IMR-90 (cell line): ENCODE data around the gene ROBO2. TPM values are rescaled to one million over a fixed set of nuclear protein-coding genes. Genes with fewer than 3 reads are reported as not detected.

Experiments used
- ATAC-seq: fragments of 200-7000 bp; cut with Tn5 transposase; 2 replicates; pipeline ENCODE4 v1.9.1; 2020; ENCODE audit warnings: low read depth, mild to moderate bottlenecking, moderate library complexity
- BruUV-seq: library from RNA; stranded (reverse); fragments of 400-500 nt; replicated peaks from 2 replicates; lab custom pipeline; 2021; lab: Mats Ljungman, UMichigan
- CTCF ChIA-PET: fragments of 300-600 bp; formaldehyde crosslinking; extraction: SDS; loops from one replicate; lab custom pipeline; 2021; ENCODE audit warnings: antibody characterized with exemption; lab: Yijun Ruan, JAX
- POLR2A ChIA-PET: fragments of 300-600 bp; sonication (Branson Sonifier 250); formaldehyde crosslinking; loops from one replicate; lab custom pipeline; 2022; ENCODE audit warnings: antibody characterized with exemption; ENCODE audit not compliant: unreplicated experiment; lab: Charles Lee
- DNase-seq: peaks from one replicate; pipeline ENCODE4 v3.0.0; 2013
- H2AFZ ChIP-seq: replicated peaks from 2 replicates; pipeline ENCODE3; 2013; ENCODE audit warnings: low read length, mild to moderate bottlenecking; ENCODE audit not compliant: poor library complexity
- H2AK5ac ChIP-seq: 2 replicates; pipeline ENCODE4 v1.6.1; 2013; ENCODE audit warnings: low read depth, low read length, inconsistent platforms
- H2AK9ac ChIP-seq: replicated peaks from 2 replicates; pipeline ENCODE3; 2013; ENCODE audit warnings: mild to moderate bottlenecking, low read depth, low read length, moderate library complexity; ENCODE audit not compliant: poor library complexity
- H2BK120ac ChIP-seq: 2 replicates; pipeline ENCODE4 v1.6.1; 2013; ENCODE audit warnings: low read depth, low read length, inconsistent platforms
- H2BK15ac ChIP-seq: 3 replicates; pipeline ENCODE4 v1.6.1; 2013; ENCODE audit warnings: low read depth, low read length, inconsistent platforms
- H2BK20ac ChIP-seq: 2 replicates; pipeline ENCODE4 v1.6.1; 2013; ENCODE audit warnings: low read depth, mild to moderate bottlenecking, inconsistent platforms, low read length, moderate library complexity
- H2BK5ac ChIP-seq: 2 replicates; pipeline ENCODE4 v1.6.1; 2013; ENCODE audit warnings: mild to moderate bottlenecking, low read depth, low read length, inconsistent platforms; ENCODE audit not compliant: poor library complexity, severe bottlenecking
- H3K14ac ChIP-seq: replicated peaks from 2 replicates; pipeline ENCODE4 v1.6.1; 2013; ENCODE audit warnings: low read depth, low read length, inconsistent platforms
- H3K18ac ChIP-seq: 2 replicates; pipeline ENCODE4 v1.6.1; 2013; ENCODE audit warnings: low read depth, low read length, control low read depth
- H3K23ac ChIP-seq: 2 replicates; pipeline ENCODE4 v1.6.1; 2013; ENCODE audit warnings: low read depth, low read length, inconsistent platforms
- H3K27ac ChIP-seq: 2 replicates; pipeline ENCODE4 v1.5.1; 2013; ENCODE audit warnings: mild to moderate bottlenecking, control low read depth, low read length; ENCODE audit not compliant: insufficient read depth
- H3K27me3 ChIP-seq: 2 replicates; pipeline ENCODE4 v1.6.1; 2013; ENCODE audit warnings: low read length; ENCODE audit not compliant: control insufficient read depth, insufficient read depth
- H3K36me3 ChIP-seq: 2 replicates; pipeline ENCODE4 v1.6.1; 2013; ENCODE audit warnings: low read length, mixed read lengths; ENCODE audit not compliant: control insufficient read depth, insufficient read depth
- H3K4ac ChIP-seq: 2 replicates; pipeline ENCODE4 v1.6.1; 2013; ENCODE audit warnings: low read depth, low read length, inconsistent platforms
- H3K4me1 ChIP-seq: 2 replicates; pipeline ENCODE4 v1.6.1; 2013; ENCODE audit warnings: low read length, mixed read lengths; ENCODE audit not compliant: control insufficient read depth, insufficient read depth
- H3K4me2 ChIP-seq: 2 replicates; pipeline ENCODE4 v1.6.1; 2013; ENCODE audit warnings: low read depth, mild to moderate bottlenecking, control low read depth, low read length, moderate library complexity
- H3K4me3 ChIP-seq: 2 replicates; pipeline ENCODE4 v1.5.1; 2013; ENCODE audit warnings: low read depth, mild to moderate bottlenecking, control low read depth, low read length, moderate library complexity; ENCODE audit not compliant: insufficient read depth
- H3K56ac ChIP-seq: 2 replicates; pipeline ENCODE4 v1.6.1; 2013; ENCODE audit warnings: low read length, inconsistent platforms; ENCODE audit not compliant: insufficient read depth; ENCODE audit errors: extremely low read depth
- H3K79me1 ChIP-seq, 2 experiments: 2 replicates each; pipeline ENCODE4 v1.6.1; 2013; ENCODE audit warnings: low read length in 2 of 2, inconsistent platforms in 1 of 2, low read depth in 1 of 2
- H3K9ac ChIP-seq: 2 replicates; pipeline ENCODE4 v1.6.1; 2013; ENCODE audit warnings: low read depth, low read length, control low read depth
- H3K9me1 ChIP-seq: 2 replicates; pipeline ENCODE4 v1.6.1; 2013; ENCODE audit warnings: low read length, inconsistent platforms; ENCODE audit not compliant: insufficient read depth
- H3K9me3 ChIP-seq: 2 replicates; pipeline ENCODE4 v1.6.1; 2013; ENCODE audit warnings: low read length; ENCODE audit not compliant: control insufficient read depth, insufficient read depth
- H4K20me1 ChIP-seq: 2 replicates; pipeline ENCODE4 v1.6.1; 2013; ENCODE audit warnings: low read length, inconsistent platforms; ENCODE audit not compliant: insufficient read depth
- H4K5ac ChIP-seq: 2 replicates; pipeline ENCODE4 v1.6.1; 2013; ENCODE audit warnings: mild to moderate bottlenecking, low read depth, low read length, control low read depth
- H4K8ac ChIP-seq, 2 experiments: 2 replicates each; pipeline ENCODE4 v1.6.1; 2013; ENCODE audit warnings: low read depth in 2 of 2, low read length in 2 of 2, control low read depth in 1 of 2, inconsistent platforms in 1 of 2
- H4K91ac ChIP-seq: 2 replicates; pipeline ENCODE4 v1.6.1; 2013; ENCODE audit warnings: low read depth, low read length, inconsistent platforms; ENCODE audit not compliant: insufficient read depth
- BHLHE40 ChIP-seq: fragments of 150-350 bp; IDR thresholded peaks from 2 replicates; pipeline ENCODE4 v1.6.1; 2016; ENCODE audit warnings: mild to moderate bottlenecking, low read depth, low read length
- CEBPB ChIP-seq: IDR thresholded peaks from 2 replicates; pipeline ENCODE4 v1.6.1; 2012; ENCODE audit warnings: low read depth, low read length, improper control_type of control experiment
- CTCF ChIP-seq: conservative IDR thresholded peaks from 2 replicates; pipeline ENCODE4 v1.5.1; 2012; ENCODE audit warnings: mild to moderate bottlenecking, low read depth, low read length, improper control_type of control experiment
- MAZ ChIP-seq: IDR thresholded peaks from 2 replicates; pipeline ENCODE4 v1.6.1; 2012; ENCODE audit warnings: low read depth, mild to moderate bottlenecking, low read length, improper control_type of control experiment, moderate library complexity, borderline replicate concordance
- RAD21 ChIP-seq: IDR thresholded peaks from 2 replicates; pipeline ENCODE4 v1.6.1; 2012; ENCODE audit warnings: low read length, improper control_type of control experiment
- RCOR1 ChIP-seq: IDR thresholded peaks from 2 replicates; pipeline ENCODE4 v1.6.1; 2012; ENCODE audit warnings: mild to moderate bottlenecking, low read length, improper control_type of control experiment; ENCODE audit not compliant: insufficient replicate concordance
- WGBS, 2 experiments: methylation state at CpG; one replicate each; pipeline versions ENCODE4 v1.1.5 to v1.1.7; 2013; ENCODE audit warnings: missing lambda C conversion rate in 2 of 2; ENCODE audit not compliant: insufficient read length in 1 of 2; ENCODE audit errors: extremely low coverage in 2 of 2; 5-methylcytosine and 5-hydroxymethylcytosine counted together
- dilution Hi-C: fragments of 300-500 bp; cut with HindIII; formaldehyde crosslinking; loops from one replicate; pipeline ENCODE4 v1.14.3; 2018; ENCODE audit warnings: low sequenced_read_pairs; ENCODE audit not compliant: unreplicated experiment
- in situ Hi-C: fragments of 300-500 bp; cut with MboI; formaldehyde crosslinking; loops from 3 replicates; pipeline ENCODE4 v1.14.3; 2019; ENCODE audit warnings: low sequenced_read_pairs, inconsistent platforms, mixed read lengths
- intact Hi-C: fragments of 100-400 bp; cut with micrococcal nuclease; formaldehyde crosslinking; loops from 2 replicates; pipeline ENCODE4 v1.10.0; 2022
- polyA plus RNA-seq, 3 experiments: library from polyadenylated mRNA; depleted of rRNA; stranded (reverse); fragments of >200 nt; gene quantifications; 2 replicates each; pipeline ENCODE4 v1.2.3, GENCODE V29; 2012; ENCODE audit warnings: low replicate concordance in 1 of 3
- total RNA-seq: library from RNA; depleted of rRNA; stranded (reverse); fragments of >200 nt; gene quantifications from 2 replicates; pipeline ENCODE4 v1.2.3, GENCODE V29; 2012

The ROBO2 gene
- total and polyA plus RNA-seq, 2 of the 4 experiments (the other 2 are of a cell fraction), result 9.3 to 14.5 TPM

GRCh38 chr3:77142578-77142977, 102.7 kb downstream of the ROBO2 start:
- Histone ChIP-seq H2AFZ (no peak overlapping the region), H3K27me3 (no peaks in the 10 kb centered on the region), H4K5ac (no peak overlapping the region), H3K14ac (no peak overlapping the region), H4K20me1 (no peaks in the 10 kb centered on the region), H3K9me1 (no peaks in the 10 kb centered on the region), H2BK15ac (no peak overlapping the region), H2AK5ac (no peak overlapping the region), H2BK5ac (no peak overlapping the region), H3K9me3 (no peaks in the 10 kb centered on the region), H4K91ac (no peak overlapping the region), H4K8ac (no peak overlapping the region), H2AK9ac (no peak overlapping the region), H3K36me3 (no peaks in the 10 kb centered on the region), H2BK20ac (no peak overlapping the region), H3K27ac (no peak overlapping the region), H3K56ac (no peak overlapping the region), H2BK120ac (no peak overlapping the region), H3K9ac (no peak overlapping the region), H3K18ac (no peak overlapping the region), H3K4me2 (no peak overlapping the region), H3K23ac (no peak overlapping the region), H3K4me1 (no peaks in the 10 kb centered on the region), H3K4ac (no peak overlapping the region), H3K4me3 (no peak overlapping the region), H3K79me1 (no peaks in the 10 kb centered on the region)
- DNase-seq (no peak), ATAC-seq (no peak)
- dilution Hi-C loops, result no loop called here
- TF ChIP-seq CTCF (no peak), BHLHE40 (no peak), MAZ (no peak), RCOR1 (no peak), CEBPB (no peak), RAD21 (no peak)
- WGBS, 2 experiments, result 67% methylated on average over 1 of the region's 6 CpGs; no CpG with 5 or more reads in 1 of the 2 experiments
- BruUV-seq, result no TSS peak
- in situ Hi-C loops, result no loop called here
- POLR2A ChIA-PET, result no interaction called here
- CTCF ChIA-PET, result no interaction called here
- intact Hi-C loops, result no loop called here
